D721Med (cell line): ENCODE results near the gene EPN1.

Source experiments
- DNase-seq: peaks from one replicate; pipeline ENCODE4 v3.0.0; 2011; ENCODE audit warnings: low spot score; ENCODE audit not compliant: insufficient read length
- FAIRE-seq: peaks from 2 replicates; lab custom pipeline; 2011; peaks lifted over from hg19 to GRCh38; lab: Jason Lieb, UNC
- CTCF ChIP-seq: IDR thresholded peaks from 2 replicates; pipeline ENCODE4 v1.5.1; 2012; ENCODE audit warnings: mild to moderate bottlenecking, control low read depth; ENCODE audit not compliant: insufficient read depth; ENCODE audit errors: missing control alignments

EPN1 gene

GRCh38 chr19:55647732-55648584, 27.1 kb upstream of the EPN1 start, which contains the start of gene CCDC106:
CCDC106 (plus strand) TSS chr19:55648212; CDS start chr19:55649047, 835 bp downstream.
- TF ChIP-seq CTCF, result no peak
- DNase-seq (peak; percentile 89), FAIRE-seq (no peak)

GRCh38 chr19:55648585-55649267, 26.3 kb upstream of the EPN1 start:
- FAIRE-seq (no peak), DNase-seq (no peak)
- no peak for TF ChIP-seq CTCF

GRCh38 chr19:55649268-55650125, 25.5 kb upstream of the EPN1 start:
- no peak for TF ChIP-seq CTCF
- FAIRE-seq, result no peak
- DNase-seq, result no peak

GRCh38 chr19:55650126-55650557, 24.9 kb upstream of the EPN1 start:
- no peak for DNase-seq
- no peak for FAIRE-seq
- TF ChIP-seq CTCF, result no peak

- DNase-seq (no peak), FAIRE-seq (no peak)
- TF ChIP-seq CTCF, result no peak
Observed at GRCh38 chr19:55650602-55651230, 24.3 kb upstream of the EPN1 start.

- DNase-seq, result no peak
- FAIRE-seq, result no peak
- no peak for TF ChIP-seq CTCF
Observed at GRCh38 chr19:55651236-55651635, 23.8 kb upstream of the EPN1 start.
